Activated T-cell treated with anti-CD3 and anti-CD28 coated beads, Interleukin-2, amount 50 U/mL, for 48 hours (primary cell): ENCODE data around the gene NR2F6.

ENCODE experiments used
- DNase-seq, 2 experiments: peaks; one replicate each; pipeline ENCODE4 v3.0.0-alpha.2; 2020

NR2F6 gene

DNA sequence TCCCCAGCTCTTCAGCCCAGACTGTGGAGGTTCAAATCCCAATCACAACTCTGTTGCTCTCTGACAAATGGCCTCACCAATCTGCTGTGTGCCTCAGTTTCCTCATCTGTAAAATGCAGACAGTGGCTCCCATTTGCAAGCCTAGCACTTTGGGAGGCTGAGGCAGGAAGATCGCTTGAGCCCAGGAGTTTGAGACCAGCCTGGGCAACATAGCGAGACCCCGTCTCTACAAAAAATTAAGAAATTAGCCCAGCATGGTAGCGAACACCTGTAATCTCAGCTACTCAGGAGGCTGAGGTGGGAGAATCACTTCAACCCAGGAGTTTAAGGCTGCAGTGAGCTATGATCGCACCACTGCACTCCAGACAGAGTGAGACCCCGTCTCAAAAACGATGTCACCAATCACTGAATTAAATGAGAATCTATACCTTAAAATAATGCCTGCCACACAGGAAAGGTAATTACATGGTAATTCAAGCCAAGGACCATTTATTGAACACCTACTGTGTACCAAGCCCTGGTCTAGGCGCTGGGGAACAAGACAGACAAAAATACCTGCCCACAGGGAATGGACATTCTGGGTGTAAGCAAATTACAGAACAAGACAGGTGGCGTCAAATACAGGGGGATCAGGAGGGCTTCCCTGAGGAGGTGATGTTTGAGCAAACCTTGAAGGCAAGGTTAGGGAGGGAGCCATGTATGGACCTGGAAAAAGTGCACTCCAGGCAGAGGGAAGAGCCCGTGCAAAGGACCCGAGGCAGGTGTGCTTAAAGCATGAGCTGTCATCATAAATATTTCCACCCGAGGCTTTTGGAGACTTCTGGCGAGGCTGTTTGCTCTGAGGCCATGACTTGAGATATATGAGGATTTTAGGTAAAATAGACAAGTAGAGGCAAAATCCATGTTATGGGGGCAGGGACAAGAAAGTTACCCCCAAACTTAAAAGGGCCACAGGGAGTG is 7.7 kb downstream of the NR2F6 start:
- DNase-seq = no peak

DNA sequence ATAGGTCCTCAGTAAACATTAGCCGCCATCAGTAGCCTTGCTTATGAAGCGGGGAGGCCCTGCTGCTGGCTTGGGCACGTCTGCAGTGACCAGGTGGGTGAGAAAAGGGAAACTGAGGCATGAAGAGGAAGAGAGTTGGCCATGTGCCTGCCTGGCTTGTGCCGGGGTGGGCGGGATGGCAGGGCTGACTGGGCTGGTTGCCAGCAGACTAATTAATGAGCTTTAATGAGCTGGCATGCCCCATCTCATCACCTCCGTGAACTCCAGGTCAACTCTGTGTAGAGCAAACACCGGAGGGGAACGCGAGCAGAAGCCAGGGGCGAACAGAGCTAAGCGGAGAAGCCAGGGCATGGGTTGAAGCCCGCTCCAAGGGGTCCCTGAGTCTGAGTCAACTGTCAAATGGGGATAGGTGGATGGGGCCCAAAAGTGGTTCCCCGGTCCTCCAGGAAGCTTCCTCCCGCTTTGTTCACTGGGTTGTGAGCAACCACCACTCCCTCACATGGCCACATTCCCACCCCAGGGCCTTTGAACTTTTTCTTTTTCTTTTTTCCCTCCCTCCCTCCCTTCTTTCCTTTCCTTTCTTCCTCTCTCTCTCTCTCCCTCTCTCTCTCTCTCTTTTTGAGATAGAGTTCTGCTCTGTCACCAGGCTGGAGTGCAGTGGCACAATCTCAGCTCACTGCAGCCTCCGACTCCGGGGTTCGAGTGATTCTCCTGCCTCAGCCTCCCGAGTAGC is 8.7 kb downstream of the NR2F6 start:
- DNase-seq = no peak

DNA sequence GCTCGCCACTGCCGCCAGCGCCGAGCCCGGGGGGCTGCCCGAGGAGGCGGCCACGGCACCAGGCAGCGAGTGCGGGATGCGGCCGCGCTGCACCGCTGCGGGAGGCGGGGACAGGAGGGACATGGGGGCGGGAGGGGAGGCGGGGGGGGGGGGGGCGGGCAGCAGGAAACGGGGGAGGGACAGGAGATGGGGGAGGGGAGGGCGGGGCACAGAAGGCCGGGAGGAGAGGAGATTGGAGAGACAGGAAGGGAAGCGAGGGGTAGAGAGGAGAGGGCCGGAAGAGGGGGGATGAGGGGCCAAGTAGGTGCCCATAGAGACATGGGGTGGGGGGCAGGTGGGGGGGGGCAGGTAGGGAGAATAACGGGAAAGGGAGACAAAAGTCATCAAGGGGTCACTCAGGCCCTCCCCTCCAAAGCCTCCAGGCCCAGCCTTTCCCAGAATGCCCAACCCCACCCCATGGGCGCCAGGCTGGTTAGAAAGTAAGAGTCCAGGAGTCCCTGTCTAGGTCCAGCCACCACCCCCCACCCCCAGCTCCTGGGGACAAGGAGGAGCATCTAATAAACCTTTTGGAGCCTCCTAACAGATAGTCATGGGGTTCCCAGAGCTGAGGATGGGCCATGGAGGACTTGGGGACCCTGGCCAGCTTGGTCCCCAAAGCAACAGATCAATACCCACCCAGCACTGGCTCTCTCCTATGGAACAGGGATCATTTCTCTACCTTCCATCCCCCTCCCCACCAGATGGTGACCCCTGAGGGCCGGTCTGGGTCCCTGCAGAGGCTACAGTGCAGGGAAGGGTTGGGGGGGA is 9.5 kb downstream of the NR2F6 start:
- no peak for DNase-seq

DNA sequence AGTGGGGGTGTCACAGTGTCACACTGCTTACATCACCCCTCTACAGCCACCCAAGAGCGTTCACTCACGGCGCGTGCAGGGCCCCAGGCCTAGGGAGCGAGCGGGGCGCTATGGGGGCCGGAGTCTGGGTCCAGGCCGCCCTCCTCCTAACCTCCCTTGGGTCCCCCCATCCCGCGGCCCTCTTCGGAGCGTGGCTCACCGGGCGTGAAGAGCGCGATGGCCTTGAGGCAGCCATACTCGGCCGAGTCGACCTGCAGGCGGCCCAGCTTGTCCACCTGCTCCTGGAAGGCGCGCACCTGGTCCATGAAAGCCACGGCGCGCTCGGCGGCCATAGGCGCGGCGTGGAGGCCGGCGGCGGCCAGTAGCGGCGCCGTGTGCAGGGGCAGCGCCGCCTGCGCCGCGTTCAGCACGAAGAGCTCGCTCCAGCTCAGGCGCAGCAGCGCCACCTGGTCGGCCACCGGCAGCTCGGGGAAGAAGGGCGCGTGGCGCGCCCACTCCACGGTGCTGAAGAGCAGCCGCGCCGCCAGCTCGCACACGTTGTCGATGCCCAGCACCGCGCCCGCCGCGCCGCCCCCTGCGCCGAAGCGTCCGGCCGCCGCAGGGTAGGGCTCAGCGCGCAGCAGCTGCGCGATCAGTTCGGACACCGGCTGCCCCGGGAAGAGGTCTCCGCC is 10.3 kb downstream of the NR2F6 start:
- peak; percentile 75 to 85 for DNase-seq

DNA sequence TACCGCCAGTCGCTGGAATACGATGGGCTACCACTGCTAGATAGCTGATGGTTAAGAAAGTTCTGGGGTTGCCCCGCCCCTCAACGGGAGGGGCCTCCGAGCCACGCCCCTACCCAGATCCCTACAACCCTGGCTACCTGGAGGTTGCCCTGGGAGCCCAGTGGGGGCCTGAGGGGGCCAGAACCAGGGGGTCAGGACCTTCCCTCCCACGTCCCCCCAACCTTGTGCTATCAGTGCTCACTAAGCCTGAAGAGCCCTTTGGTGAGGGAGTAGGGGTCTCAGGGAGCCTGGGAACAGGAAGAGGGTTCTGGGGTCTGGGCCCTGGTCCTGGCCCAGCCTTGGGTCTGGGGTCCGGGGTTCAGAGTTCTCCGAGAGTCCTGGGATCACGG is 10.8 kb downstream of the NR2F6 start:
- DNase-seq = peak; percentile 83 to 86

DNA sequence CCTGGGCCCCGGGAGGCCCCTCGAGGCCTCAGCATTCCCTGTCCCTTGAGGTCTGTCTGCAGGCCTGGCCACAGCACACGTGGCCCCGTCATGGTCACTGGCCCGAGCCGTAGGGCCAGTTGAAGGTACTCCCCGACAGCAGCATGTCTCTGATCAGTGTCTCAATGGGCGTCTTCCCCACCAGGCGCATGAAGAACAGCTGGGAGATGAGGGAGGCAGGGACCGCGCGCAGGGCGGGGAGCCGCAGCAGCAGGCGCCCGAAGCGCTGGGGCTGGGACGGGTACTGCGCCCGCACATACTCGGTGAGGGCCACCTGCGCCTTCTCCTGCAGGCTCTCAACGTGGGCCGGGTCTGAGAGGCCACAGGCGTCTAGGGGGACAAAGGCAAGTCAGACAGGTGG is 13.5 kb downstream of the NR2F6 start:
- no peak for DNase-seq

DNA sequence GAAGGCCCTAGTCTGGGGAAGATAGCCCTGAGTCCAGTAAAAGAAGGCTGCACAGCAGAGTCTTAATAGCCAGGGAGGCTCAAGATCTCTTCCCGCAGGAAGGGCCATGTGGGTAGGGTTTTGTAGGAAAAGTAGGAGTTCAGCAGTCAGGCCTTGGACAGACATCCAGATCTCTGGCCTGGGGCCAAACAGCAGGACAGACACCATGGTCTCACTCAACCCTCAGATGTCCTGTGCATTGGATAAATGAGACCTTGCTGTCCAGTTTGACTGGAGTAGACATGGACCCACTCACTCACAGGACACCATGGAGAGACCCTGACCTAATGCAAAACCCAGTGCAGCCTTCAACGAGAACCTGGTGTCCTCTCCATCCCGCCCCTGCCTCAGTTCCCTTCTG is 15.8 kb downstream of the NR2F6 start:
- DNase-seq = no peak

DNA sequence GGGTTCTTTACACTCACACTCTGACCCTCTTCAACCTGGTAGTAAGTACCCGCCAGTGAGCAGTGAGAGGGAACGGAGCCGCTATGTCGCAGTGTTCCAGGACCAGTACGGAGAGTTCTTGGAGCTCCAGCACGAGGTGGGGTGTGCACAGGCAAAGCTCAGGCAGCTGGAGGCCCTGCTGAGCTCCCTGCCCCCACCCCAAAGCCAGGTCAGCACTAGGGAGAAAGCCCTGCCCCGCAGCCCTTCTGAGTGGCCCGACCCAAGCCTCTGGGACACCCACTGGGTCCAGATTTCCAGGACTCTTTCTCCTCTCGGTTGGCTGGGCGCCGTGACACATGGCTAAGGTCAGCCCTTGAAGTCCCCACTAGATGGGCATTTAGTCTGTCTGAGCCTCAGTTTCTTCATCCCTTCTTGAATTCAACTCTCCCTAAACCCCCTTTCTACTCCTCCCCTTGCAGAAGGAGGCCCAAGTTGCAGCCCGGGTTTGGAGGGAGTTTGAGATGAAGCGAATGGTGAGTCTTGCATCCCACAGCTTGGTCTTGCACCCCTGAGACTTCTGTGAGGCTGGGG is 17.8 kb downstream of the NR2F6 start:
- no peak for DNase-seq

DNA sequence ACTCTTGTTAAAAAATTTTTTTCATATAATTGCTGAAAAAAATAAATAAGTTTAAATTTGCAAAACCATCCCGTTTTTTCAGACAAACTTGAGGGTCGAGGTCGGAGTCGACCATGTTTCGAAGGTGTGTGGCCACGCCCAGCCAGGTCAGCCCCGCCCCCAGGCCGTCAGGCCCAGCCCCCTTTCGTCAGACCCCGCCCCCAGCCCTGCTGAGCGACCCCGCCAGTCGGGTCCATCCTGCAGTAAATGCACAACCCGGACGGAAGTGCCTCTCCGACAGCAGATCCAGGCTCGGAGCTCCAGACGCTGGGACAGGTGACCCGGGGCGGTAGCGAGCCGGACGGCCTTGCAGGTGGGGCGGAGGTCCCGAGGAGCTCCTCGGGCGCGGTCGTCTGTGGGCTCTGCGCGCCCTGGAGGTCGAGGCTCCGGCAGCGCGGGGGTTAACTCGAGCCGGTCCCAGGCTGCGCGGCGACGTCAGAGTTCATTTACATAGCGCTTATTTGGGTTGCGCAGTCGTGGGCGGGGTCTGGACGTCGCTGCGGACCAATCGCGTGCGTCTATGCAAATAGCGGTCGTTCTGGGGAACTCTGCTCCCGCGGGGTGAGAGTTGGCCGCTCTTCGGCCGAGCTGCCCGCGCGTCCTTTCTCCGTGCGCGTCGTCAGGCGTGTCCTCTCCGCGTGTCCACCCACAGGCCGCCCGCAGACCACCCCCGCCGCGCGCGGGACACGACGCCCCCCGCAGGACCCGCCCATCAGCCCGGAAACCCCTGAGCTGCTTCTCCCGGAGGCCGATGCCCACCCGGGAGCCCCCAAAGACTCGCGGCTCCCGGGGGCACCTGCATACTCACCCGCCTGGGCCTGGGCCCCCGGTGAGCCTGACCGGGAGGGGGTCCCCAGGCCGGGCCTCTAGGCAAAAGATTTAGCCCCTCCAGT is 19.5 kb downstream of the NR2F6 start, which contains the start of gene OCEL1:
OCEL1 (plus strand) TSS at position 225 of the 932 bp plus-strand sequence; CDS start at position 247, 22 bp downstream.
- peak; percentile 95 to 97 for DNase-seq

DNA sequence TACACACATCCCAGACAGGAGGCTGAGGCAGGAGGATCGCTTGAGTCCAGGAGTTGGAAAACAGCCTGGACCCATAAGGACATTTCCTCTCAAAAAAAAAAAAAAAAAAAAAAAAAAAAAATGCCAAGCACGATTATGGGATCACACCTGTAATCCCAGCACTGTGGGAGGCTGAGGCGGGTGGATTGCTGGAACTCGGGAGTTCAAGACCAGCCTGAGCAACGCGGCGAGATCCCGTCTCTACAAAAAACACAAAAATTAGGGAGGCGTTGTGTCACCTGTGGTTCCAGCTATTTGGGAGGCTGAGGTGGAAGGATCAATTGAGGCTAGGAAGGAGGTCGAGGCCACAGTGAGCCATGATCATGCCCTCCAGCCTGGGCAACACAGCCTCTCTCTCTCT is 20.7 kb downstream of the NR2F6 start:
- no peak for DNase-seq

DNA sequence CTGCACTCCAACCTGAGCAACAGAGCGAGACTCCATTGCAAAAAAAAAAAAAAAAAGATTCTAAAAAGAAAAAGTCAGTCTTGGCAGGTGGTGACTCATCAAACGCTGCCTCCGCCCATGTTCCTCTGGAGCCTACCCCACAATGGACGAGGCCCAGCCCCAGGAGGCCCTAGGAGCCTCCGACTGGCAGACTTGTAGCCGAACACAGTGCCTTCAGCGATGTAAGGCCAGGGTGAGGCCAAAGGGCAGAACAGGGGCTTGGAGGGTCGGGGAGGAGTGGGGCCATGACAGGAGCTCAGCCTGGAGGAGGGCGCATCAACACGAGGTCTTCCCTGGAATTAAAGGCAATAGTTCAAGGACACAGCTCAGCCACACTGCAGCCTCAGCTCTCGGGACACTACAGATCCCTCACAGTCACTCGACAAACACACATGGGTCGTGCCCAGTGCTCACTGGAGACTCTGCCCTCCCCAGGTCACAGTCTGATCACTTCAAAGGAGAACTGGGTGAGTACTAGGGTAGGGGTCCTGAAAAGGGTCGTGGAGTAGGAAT is 25.4 kb downstream of the NR2F6 start:
- DNase-seq = no peak

DNA sequence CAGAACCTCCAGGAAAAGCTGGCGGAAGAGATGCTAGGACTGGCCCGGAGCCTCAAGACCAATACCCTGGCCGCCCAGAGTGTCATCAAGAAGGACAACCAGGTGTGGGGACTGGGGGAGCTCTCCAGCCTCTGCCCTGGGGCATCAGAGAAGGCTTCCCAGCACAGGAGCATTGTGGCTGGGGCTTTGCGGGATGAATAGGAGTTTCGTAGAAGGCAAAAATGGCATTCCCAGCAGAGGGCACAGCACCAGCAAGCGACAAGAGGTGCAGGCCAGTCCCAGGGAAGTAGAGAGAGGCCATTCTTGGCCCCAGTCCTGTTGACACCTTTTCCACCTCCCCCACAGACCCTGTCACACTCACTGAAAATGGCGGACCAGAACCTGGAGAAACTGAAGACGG is 26.4 kb downstream of the NR2F6 start:
- no peak for DNase-seq

DNA sequence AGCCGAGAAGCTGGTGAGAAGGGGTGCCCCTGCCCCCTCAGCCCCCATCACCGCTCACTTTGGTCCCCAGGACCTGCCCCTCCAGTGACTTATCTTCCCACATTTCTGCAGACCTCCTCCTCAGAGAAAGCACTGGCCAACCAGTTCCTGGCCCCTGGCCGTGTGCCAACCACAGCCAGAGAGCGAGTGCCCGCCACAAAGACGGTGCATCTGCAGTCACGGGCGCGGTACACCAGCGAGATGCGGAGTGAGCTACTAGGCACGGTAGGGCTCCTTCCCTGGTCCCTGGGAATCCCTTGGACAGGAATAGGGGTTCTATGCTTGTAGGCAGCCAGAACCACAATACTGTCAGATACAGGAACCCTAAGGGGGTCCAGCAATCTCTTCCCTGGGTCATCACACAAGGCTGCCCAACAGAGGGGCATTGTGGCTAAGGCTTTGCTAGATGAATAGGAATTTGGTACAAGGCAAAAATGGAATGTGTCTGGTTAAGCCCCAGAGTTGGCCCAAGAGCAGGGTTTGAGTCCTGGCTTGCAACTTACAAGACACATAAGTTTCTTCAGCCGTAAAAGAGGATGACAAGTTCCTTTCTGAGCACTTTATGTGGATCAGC is 29.6 kb downstream of the NR2F6 start:
- no peak for DNase-seq

DNA sequence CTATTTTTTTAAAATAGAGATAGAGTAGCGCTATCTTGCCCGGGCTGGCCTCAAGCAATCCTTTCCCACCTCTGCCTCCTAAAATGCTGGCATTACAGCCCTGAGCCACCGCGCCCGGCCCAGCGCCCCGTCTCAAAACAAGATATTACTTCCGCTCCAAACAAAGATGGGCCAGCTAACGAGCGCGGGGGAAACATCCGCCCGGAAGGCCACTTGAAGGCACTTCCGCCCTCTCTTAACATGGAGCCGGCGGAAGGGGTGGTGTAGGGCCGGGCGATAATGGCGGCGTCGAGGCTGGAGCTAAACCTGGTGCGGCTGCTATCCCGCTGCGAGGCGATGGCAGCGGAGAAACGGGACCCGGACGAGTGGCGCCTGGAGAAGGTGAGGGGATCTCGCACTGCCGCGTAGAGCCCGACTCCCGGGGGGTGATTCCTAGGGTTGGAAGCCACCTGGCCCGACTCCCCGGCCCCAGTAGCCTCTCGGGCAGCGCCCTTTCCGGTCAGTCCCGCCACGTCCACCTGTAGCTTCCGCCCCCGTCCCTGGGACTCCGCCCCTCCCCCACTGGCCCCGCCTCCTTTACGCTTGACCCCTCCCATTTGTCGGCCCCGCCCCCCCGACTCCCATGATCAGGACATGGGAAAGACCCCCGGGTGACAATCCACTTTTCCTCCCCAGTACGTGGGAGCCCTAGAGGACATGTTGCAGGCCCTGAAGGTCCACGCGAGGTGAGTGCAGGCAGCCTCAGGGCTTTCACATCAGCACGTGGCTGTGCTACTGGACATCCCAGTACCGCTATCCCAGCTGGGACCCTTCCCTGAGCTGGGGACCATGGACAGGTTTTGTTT is 30.4 kb downstream of the NR2F6 start, which contains the start of gene USE1:
USE1 (plus strand) TSS at position 231 of the 845 bp plus-strand sequence; CDS start at position 280, 49 bp downstream.
- peak; percentile 88 to 89 for DNase-seq

DNA sequence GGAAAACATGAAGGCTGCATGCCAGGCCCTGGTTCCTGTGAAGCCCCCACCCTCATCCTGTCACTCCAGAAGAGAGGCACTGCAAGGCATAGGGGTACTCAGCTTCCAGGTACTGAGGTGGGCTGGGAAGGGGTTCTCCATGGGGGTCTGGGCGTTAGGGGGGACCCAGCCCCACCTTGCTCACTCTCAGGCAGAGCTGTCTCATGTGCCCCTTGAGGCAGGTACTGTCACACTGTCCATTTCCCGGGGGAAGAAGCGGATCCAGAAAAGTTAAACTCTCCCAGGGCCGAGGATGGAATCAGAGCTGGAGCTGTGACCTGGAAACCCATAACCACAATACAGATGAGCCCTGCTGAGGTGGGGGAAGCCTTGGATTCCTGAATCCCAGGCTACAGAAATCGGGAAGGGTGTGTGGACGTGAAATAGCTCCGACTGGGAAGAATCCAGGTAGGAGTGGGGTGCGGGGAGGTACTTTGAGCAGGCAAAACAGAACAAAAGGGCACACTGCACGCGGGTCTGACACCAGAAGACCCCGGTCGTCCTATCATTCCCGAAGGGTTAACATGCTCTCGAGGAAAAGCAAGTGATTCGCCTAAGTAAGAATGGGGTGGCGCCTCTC is 31.1 kb downstream of the NR2F6 start:
- DNase-seq = no peak

DNA sequence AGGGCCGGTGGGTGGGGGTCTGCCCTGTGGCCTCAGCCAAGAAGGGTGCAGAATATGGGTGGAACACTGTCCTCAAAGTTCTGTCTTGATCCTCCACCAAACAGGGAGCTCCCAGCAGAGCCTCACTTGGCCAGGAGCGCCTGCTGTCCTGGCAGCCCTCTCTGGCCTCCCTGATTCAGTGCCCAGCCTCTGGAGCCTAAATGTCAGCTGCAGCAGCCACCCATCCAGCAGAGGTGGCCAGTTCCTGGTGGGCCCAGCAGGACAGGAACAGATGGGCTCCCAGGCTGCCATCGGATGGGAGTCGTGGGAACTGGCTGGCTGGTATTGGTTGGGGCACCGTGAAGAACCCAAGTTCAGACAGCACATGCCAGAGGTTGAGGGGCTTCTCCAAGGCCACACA is 32.4 kb downstream of the NR2F6 start:
- DNase-seq = no peak

DNA sequence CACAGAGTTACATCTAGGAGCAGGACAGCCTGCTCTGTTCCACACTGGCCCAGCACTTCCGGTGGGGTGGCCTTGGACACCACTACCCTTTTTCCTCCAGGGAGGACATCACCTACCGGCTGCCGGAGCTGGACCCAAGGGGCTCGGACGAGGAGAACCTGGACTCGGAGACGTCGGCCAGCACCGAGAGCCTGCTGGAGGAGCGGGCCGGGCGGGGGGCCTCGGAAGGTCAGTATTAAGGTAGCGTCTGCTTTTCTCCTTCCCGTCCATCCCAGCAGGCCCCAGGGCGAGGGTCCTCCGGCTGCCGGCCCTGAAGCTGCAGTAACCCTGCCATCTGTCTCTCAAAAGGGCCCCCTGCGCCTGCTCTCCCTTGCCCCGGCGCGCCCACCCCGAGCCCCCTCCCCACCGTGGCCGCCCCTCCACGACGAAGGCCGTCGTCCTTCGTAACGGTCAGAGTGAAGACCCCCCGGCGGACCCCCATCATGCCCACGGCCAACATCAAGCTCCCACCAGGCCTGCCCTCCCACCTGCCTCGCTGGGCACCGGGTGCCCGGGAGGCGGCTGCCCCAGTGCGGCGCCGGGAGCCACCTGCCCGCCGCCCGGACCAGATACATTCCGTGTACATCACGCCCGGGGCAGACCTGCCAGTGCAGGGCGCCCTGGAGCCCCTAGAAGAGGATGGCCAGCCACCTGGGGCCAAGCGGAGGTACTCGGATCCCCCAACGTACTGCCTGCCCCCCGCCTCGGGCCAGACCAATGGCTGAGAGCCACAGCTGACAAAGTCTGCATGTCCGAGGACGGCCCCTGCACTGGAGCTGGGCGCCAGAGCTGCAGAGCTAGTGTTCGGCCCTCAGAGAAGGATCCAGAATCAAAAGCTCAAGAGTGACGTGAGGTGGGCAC is 33.9 kb downstream of the NR2F6 start:
- DNase-seq = no peak

DNA sequence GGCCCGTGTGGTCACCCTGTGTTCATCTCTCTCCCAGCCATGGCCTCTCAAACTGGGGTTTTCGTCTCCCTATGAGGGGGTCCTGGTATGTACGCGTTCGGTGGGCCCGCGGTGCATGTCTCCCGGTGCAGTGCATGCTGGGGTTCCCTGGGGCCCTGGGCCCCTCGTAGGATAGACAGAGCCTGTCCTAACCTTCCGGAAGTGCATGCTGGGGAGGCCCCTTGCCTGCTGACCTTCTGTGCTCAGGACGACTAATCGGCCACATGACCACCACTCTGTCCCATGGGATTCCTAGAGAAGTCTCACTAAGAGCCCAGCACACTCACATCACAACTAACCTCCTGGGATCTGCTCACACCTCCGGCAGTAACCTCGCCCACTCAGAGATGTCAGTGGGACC is 35.4 kb downstream of the NR2F6 start:
- no peak for DNase-seq
